HFFc6 (cell line): ENCODE measurements around the gene GCAT. TPM values are rescaled to one million over a fixed set of nuclear protein-coding genes. Genes with fewer than 3 reads are reported as not detected.
A peak's percentile ranks its signal among the peaks of the same experiment; 100 is the strongest.

Experiments
- DNase-seq: peaks from one replicate; pipeline ENCODE4 v3.0.0-alpha.2; 2018
- H3K27ac Mint-ChIP-seq: 2 replicates; pipeline ENCODE4 v1.8.0; 2020; ENCODE audit warnings: mild to moderate bottlenecking, mixed read lengths
- H3K27me3 Mint-ChIP-seq: 2 replicates; pipeline ENCODE4 v1.8.0; 2021; ENCODE audit warnings: mild to moderate bottlenecking, moderate library complexity, mixed read lengths; ENCODE audit not compliant: insufficient read depth
- H3K36me3 Mint-ChIP-seq: 2 replicates; pipeline ENCODE4 v1.8.0; 2021; ENCODE audit warnings: low read depth, mixed read lengths
- H3K4me1 Mint-ChIP-seq: 2 replicates; pipeline ENCODE4 v1.8.0; 2020; ENCODE audit warnings: low read depth, mixed read lengths
- H3K4me3 Mint-ChIP-seq: 2 replicates; pipeline ENCODE4 v1.8.0; 2020; ENCODE audit warnings: mild to moderate bottlenecking, moderate library complexity, mixed read lengths
- H3K9me3 Mint-ChIP-seq: 2 replicates; pipeline ENCODE4 v1.8.0; 2020; ENCODE audit warnings: mild to moderate bottlenecking, mixed read lengths
- CTCF ChIP-seq: fragments of 200-600 bp; sonication (generic); IDR thresholded peaks from 2 replicates; pipeline ENCODE4 v1.5.0; 2021; ENCODE audit warnings: antibody characterized with exemption, mild to moderate bottlenecking
- total RNA-seq, 6 experiments: library from RNA; stranded (reverse); fragmentation: NEBNext Ultra II Directional; extraction: Animal tissue kit (Norgen Biotek cat#: 25700); gene quantifications; 2 replicates in 1 of 6; 3 replicates in 5 of 6; pipeline ENCODE4 v1.2.3, GENCODE V29; 2021

Gene GCAT
- total RNA-seq, 6 experiments from 2014 or later = 27.6 to 42.3 (median 29.2) TPM

- Mint-ChIP-seq H3K9me3 (no peaks in the 10 kb centered on the region), H3K27me3 (peaks cover 22% of the 10 kb centered on the region), H3K27ac (no peak overlapping the region), H3K4me1 (peaks cover 17% of the 10 kb centered on the region), H3K36me3 (no peaks in the 10 kb centered on the region), H3K4me3 (peak overlapping the region; percentile 46; the same call in 1 of the 2 replicates)
- DNase-seq = no peak
- no peak for TF ChIP-seq CTCF
Observed at GRCh38 chr22:37819105-37819433, 11.3 kb downstream of the GCAT start.

GRCh38 chr22:37820350-37820749 lies 12.6 kb downstream of the GCAT start:
- no peak for DNase-seq
- TF ChIP-seq CTCF = no peak
- peaks cover 25% of the 10 kb centered on the region for H3K27me3 Mint-ChIP-seq
- H3K36me3 Mint-ChIP-seq = no peaks in the 10 kb centered on the region
- peaks cover 17% of the 10 kb centered on the region for H3K4me1 Mint-ChIP-seq
- H3K4me3 Mint-ChIP-seq = no peak overlapping the region
- no peaks in the 10 kb centered on the region for H3K9me3 Mint-ChIP-seq
- H3K27ac Mint-ChIP-seq = no peak overlapping the region

GRCh38 chr22:37822079-37822833 lies 14.5 kb downstream of the GCAT start:
- Mint-ChIP-seq H3K4me3 (no peak overlapping the region), H3K36me3 (no peaks in the 10 kb centered on the region), H3K9me3 (no peaks in the 10 kb centered on the region), H3K27ac (no peak overlapping the region), H3K27me3 (peaks cover 25% of the 10 kb centered on the region), H3K4me1 (peaks cover 16% of the 10 kb centered on the region)
- TF ChIP-seq CTCF = no peak
- DNase-seq = no peak

DNA sequence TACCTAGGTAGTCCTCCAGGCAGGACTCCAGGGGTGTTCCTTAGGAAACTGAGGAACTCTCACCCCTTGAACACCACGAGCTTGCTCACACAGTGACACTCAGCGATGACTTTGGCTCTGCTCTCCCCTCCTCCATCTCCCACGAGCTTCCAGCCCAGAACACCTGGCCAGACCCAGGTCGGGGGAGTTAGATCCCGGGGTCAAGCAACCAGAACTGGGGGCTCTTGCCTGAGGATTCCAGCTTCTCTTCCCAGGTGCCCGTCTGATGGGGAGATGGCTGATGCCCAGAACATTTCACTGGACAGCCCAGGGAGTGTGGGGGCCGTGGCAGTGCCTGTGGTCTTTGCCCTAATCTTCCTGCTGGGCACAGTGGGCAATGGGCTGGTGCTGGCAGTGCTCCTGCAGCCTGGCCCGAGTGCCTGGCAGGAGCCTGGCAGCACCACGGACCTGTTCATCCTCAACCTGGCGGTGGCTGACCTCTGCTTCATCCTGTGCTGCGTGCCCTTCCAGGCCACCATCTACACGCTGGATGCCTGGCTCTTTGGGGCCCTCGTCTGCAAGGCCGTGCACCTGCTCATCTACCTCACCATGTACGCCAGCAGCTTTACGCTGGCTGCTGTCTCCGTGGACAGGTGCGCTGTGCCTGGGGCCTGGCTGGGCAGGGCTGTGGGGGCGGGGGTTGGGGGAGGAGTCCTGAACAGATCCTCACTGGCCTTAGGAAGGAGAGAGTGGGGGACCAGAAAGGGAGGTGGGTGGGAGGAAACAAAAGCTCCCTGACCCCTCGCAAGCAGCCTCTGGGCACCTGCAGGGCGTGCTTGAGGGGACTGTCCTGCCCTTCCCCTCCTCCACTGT lies 15.6 kb downstream of the GCAT start, which contains the start of gene GALR3:
Gene GALR3 (plus strand): TSS at position 249 of the 852 bp plus-strand sequence. CDS start 25 bp downstream, at position 274.
- Mint-ChIP-seq H3K9me3 (no peaks in the 10 kb centered on the region), H3K4me3 (no peak within 1 kb of the TSS), H3K4me1 (peaks cover 6% of the 10 kb centered on the region; the same call in 1 of the 2 replicates), H3K27ac (no peak within 1 kb of the TSS), H3K36me3 (no peaks in the 10 kb centered on the region), H3K27me3 (peaks cover 25% of the 10 kb centered on the region)
- DNase-seq = no peak
- TF ChIP-seq CTCF = no peak

DNA sequence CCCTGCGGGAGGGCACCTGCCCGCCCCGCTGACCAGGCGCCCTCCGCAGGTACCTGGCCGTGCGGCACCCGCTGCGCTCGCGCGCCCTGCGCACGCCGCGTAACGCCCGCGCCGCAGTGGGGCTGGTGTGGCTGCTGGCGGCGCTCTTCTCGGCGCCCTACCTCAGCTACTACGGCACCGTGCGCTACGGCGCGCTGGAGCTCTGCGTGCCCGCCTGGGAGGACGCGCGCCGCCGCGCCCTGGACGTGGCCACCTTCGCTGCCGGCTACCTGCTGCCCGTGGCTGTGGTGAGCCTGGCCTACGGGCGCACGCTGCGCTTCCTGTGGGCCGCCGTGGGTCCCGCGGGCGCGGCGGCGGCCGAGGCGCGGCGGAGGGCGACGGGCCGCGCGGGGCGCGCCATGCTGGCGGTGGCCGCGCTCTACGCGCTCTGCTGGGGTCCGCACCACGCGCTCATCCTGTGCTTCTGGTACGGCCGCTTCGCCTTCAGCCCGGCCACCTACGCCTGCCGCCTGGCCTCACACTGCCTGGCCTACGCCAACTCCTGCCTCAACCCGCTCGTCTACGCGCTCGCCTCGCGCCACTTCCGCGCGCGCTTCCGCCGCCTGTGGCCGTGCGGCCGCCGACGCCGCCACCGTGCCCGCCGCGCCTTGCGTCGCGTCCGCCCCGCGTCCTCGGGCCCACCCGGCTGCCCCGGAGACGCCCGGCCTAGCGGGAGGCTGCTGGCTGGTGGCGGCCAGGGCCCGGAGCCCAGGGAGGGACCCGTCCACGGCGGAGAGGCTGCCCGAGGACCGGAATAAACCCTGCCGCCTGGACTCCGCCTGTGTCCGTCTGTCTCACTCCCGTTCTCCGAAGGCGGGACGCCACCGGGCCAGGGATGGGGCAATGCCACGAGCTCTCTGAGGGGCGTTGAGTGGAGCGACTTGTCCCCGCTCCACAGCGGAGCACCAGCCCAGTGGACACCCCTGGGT lies 17.2 kb downstream of the GCAT start:
- Mint-ChIP-seq H3K4me3 (no peak overlapping the region), H3K27me3 (peaks cover 23% of the 10 kb centered on the region), H3K9me3 (no peaks in the 10 kb centered on the region), H3K36me3 (peaks cover 5% of the 10 kb centered on the region; the same call in 1 of the 2 replicates), H3K4me1 (no peaks in the 10 kb centered on the region), H3K27ac (no peak overlapping the region)
- no peak for TF ChIP-seq CTCF
- DNase-seq = no peak
